H1 (cell line): ENCODE data around the gene KLHL29.

ENCODE experiments used
- RAD21 ChIP-seq, 2 experiments: IDR thresholded peaks in 1 of 2; conservative IDR thresholded peaks in 1 of 2; 2 replicates each; pipeline ENCODE4 v1.6.1; 2011; ENCODE audit warnings: low read depth in 2 of 2, low read length in 2 of 2, improper control_type of control experiment in 1 of 2, inconsistent platforms in 1 of 2, mild to moderate bottlenecking in 1 of 2, moderate library complexity in 1 of 2
- TF ChIP-seq, protein P1 (sequence below), 3 experiments: IDR thresholded peaks; 1 replicate in 2 of 3; 2 replicates in 1 of 3; pipeline versions ENCODE4 v1.5.1 to v1.6.1; 2011; ENCODE audit warnings: low read length in 3 of 3, mild to moderate bottlenecking in 3 of 3, inconsistent platforms in 2 of 3, low read depth in 1 of 3, moderate library complexity in 1 of 3; ENCODE audit not compliant: insufficient read depth in 1 of 3; ENCODE audit errors: control extremely low read depth in 1 of 3

DNA sequence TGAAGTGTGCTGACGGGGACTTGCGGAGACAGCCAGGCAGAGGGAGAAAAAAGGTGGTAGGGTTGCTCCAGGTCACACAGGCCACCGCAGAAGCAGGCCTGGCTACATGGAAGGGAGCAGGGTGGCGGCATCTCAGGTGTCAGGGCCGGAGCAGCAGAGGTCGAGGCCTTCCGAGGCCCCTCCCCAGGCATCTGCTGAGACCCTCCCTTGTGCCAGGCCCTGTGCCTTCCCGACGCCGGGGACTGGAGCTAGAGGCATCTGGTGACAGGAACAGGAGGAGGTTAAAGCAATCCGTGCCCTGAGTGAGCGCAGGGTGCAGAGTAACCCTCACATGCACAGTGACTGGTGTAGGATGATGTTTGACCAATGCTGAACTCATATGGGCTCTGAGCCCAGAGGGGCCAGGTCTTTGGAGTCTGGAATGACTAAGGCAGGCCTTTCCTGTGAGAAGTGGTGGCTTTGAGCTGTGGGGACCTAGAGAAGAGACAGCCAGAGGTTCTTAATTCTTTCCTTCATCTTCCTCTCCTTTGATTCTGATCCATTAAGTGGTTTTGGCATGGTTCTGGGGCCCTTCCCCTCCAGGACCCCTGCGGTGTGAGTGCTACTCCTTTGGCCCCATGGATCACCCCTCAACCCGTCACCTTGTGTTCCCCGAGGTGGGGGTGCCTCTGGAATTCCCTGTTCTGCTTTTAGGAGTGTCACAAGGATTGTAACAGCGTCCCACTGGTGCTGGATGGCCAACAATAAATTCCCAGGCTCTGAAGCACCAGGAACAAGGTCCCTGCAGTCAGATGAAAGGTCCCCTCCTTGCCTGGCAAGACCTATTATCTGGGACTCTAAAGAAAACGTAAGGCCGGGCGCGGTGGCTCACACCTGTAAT lies 72.1 kb downstream of the KLHL29 start:
- TF ChIP-seq, protein P1, sequence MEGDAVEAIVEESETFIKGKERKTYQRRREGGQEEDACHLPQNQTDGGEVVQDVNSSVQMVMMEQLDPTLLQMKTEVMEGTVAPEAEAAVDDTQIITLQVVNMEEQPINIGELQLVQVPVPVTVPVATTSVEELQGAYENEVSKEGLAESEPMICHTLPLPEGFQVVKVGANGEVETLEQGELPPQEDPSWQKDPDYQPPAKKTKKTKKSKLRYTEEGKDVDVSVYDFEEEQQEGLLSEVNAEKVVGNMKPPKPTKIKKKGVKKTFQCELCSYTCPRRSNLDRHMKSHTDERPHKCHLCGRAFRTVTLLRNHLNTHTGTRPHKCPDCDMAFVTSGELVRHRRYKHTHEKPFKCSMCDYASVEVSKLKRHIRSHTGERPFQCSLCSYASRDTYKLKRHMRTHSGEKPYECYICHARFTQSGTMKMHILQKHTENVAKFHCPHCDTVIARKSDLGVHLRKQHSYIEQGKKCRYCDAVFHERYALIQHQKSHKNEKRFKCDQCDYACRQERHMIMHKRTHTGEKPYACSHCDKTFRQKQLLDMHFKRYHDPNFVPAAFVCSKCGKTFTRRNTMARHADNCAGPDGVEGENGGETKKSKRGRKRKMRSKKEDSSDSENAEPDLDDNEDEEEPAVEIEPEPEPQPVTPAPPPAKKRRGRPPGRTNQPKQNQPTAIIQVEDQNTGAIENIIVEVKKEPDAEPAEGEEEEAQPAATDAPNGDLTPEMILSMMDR (IDR thresholded peaks at IDR 0.05; ENCODE audit: control extremely low read depth in 1 of 3, insufficient read depth in 1 of 3, low read depth in 1 of 3, low read length in 3 of 3): no peak
- no peak for TF ChIP-seq RAD21 (IDR thresholded peaks at IDR 0.05 in 1 of 2, conservative IDR thresholded peaks at IDR 0.05 in 1 of 2; ENCODE audit: low read depth in 2 of 2, low read length in 2 of 2)
